Spleen (tissue), 11 donors: ENCODE data around the gene PTPRK. TPM values are rescaled to one million over a fixed set of nuclear protein-coding genes. Genes with fewer than 3 reads are reported as not detected.

Experiments used
- DNase-seq: peaks from one replicate; pipeline ENCODE4 v3.0.0-alpha.2; 2020
- H3K27ac ChIP-seq, 8 donors: fragments of 200-600 bp; sonication (generic) in 7 of 8; 1 replicate in 4 of 8; 2 replicates in 4 of 8; pipeline versions ENCODE4 v1.5.0 to v1.8.0; 2016 to 2021; ENCODE audit warnings: inconsistent platforms in 4 of 8, mild to moderate bottlenecking in 4 of 8, moderate library complexity in 1 of 8
- H3K27me3 ChIP-seq, 7 donors: fragments of 200-600 bp; sonication (generic) in 6 of 7; replicated peaks in 1 of 7; 1 replicate in 4 of 7; 2 replicates in 3 of 7; pipeline versions ENCODE4 v1.5.0 to v1.8.0; 2016 to 2021; ENCODE audit warnings: inconsistent platforms in 3 of 7, mild to moderate bottlenecking in 1 of 7
- H3K36me3 ChIP-seq, 6 donors: fragments of 200-600 bp; sonication (generic) in 5 of 6; 1 replicate in 4 of 6; 2 replicates in 2 of 6; pipeline versions ENCODE4 v1.5.0 to v1.8.0; 2016 to 2021; ENCODE audit warnings: inconsistent platforms in 2 of 6
- H3K4me1 ChIP-seq, 6 donors: fragments of 200-600 bp; sonication (generic) in 5 of 6; 1 replicate in 3 of 6; 2 replicates in 3 of 6; pipeline versions ENCODE4 v1.5.0 to v1.8.0; 2016 to 2021; ENCODE audit warnings: inconsistent platforms in 3 of 6
- H3K4me3 ChIP-seq, 8 donors: fragments of 200-600 bp; sonication (generic) in 7 of 8; 1 replicate in 4 of 8; 2 replicates in 4 of 8; pipeline versions ENCODE4 v1.5.0 to v1.8.0; 2016 to 2021; ENCODE audit warnings: inconsistent platforms in 4 of 8, mild to moderate bottlenecking in 4 of 8, moderate library complexity in 2 of 8
- H3K9me3 ChIP-seq, 8 donors: fragments of 200-600 bp; sonication (generic) in 7 of 8; 1 replicate in 4 of 8; 2 replicates in 4 of 8; pipeline versions ENCODE4 v1.5.0 to v1.8.0; 2016 to 2021; ENCODE audit warnings: inconsistent platforms in 4 of 8
- CTCF ChIP-seq, 11 experiments: fragments of 200-600 bp in 7 of 11; fragments of 450-650 bp in 4 of 11; sonication (generic) in 4 of 11; IDR thresholded peaks in 8 of 11; conservative IDR thresholded peaks in 3 of 11; 1 replicate in 7 of 11; 2 replicates in 4 of 11; pipeline versions ENCODE4 v1.4.0 to v1.8.0; 2016 to 2021; ENCODE audit warnings: antibody characterized with exemption in 11 of 11, inconsistent platforms in 4 of 11, mild to moderate bottlenecking in 1 of 11
- POLR2A ChIP-seq, 3 donors: fragments of 450-650 bp; IDR thresholded peaks; one replicate each; pipeline ENCODE4 v1.5.1; 2017; ENCODE audit warnings: antibody characterized with exemption in 3 of 3, mild to moderate bottlenecking in 1 of 3
- POLR2AphosphoS5 ChIP-seq, 3 donors: sonication (generic); formaldehyde crosslinking; IDR thresholded peaks; one replicate each; pipeline ENCODE4 v1.5.1; 2017; ENCODE audit warnings: antibody characterized with exemption in 3 of 3
- WGBS, 5 donors: extraction: QIAGEN DNeasy Blood & Tissue Kit in 3 of 5; methylation state at CpG; one replicate each; pipeline versions ENCODE4 v1.1.5 to v1.1.7; 2013 to 2018; 5-methylcytosine and 5-hydroxymethylcytosine counted together
- intact Hi-C: fragments of 100-400 bp; cut with DNase I; formaldehyde crosslinking; loops from one replicate; pipeline ENCODE4 v1.15.0; 2023; ENCODE audit warnings: low total_unique reads
- polyA plus RNA-seq, 3 donors: library from polyadenylated mRNA; stranded (reverse); fragments of 200-250 nt; gene quantifications; one replicate each; pipeline ENCODE4 v1.2.1, GENCODE V29; 2013
- total RNA-seq, 7 donors: library from RNA; depleted of rRNA in 3 of 7; stranded (reverse); fragments of >200 nt in 3 of 7; fragmentation: NEBNext Ultra II Directional in 4 of 7; extraction: Animal tissue kit (Norgen Biotek cat#: 25700) in 4 of 7; gene quantifications; one replicate each; pipeline versions ENCODE4 v1.1.0 to v1.2.1, GENCODE V29; 2016 to 2021
- donor health status: healthy with polysubstance abuse.
- donor health status: DM: no; HTN: no; CAD: no; lungs with moderate emphysema.
- donor health status: DM: no; HTN: no; CAD: no.
- donor health status: Bipolar disorder and iron deficiency.
- donor health status: healthy.
- donor health status: DM: no; HTN: no; CAD: no.
- donor health status: DM: yes; HTN: yes; CAD: no.

Gene PTPRK
- total and polyA plus RNA-seq, 10 donors, result 3.3 to 67.8 (median 34.0) TPM

- Histone ChIP-seq H3K9me3 (no peaks in the 10 kb centered on the region), H3K27ac (no peak overlapping the region), H3K4me1 (no peaks in the 10 kb centered on the region), H3K27me3 (no peaks in the 10 kb centered on the region), H3K4me3 (no peak overlapping the region), H3K36me3 (no peaks in the 10 kb centered on the region)
- WGBS, 5 donors, result 77 to 91% (median 83%) methylated on average over 3 of the region's 3 CpGs
- TF ChIP-seq CTCF (IDR thresholded peaks at IDR 0.05 in 8 of 11, conservative IDR thresholded peaks at IDR 0.05 in 3 of 11), result no peak
- TF ChIP-seq POLR2A (IDR thresholded peaks at IDR 0.05), result no peak
- TF ChIP-seq POLR2AphosphoS5 (IDR thresholded peaks at IDR 0.05), result no peak
- intact Hi-C loops, result no loop called here
- DNase-seq, result no peak
These were observed 64.4 kb downstream of the PTPRK start for GRCh38 chr6:128455959-128456358.

- intact Hi-C loops, result no loop called here
- no peak for TF ChIP-seq POLR2AphosphoS5 (IDR thresholded peaks at IDR 0.05)
- no peak for TF ChIP-seq CTCF (IDR thresholded peaks at IDR 0.05 in 8 of 11, conservative IDR thresholded peaks at IDR 0.05 in 3 of 11)
- TF ChIP-seq POLR2A (IDR thresholded peaks at IDR 0.05), result no peak
- Histone ChIP-seq H3K27me3 (no peaks in the 10 kb centered on the region), H3K36me3 (no peaks in the 10 kb centered on the region), H3K4me3 (no peak overlapping the region), H3K4me1 (no peaks in the 10 kb centered on the region), H3K9me3 (no peaks in the 10 kb centered on the region), H3K27ac (no peak overlapping the region)
- no peak for DNase-seq
- 80 to 89% (median 89%) methylated on average over 2 of the region's 2 CpGs for WGBS, 5 donors
These were observed 67.7 kb downstream of the PTPRK start for GRCh38 chr6:128452713-128453112.

- no peaks in the 10 kb centered on the region for H3K36me3 ChIP-seq
- intact Hi-C loops, result no loop called here
- TF ChIP-seq CTCF (IDR thresholded peaks at IDR 0.05 in 8 of 11, conservative IDR thresholded peaks at IDR 0.05 in 3 of 11) (no peak), POLR2A (IDR thresholded peaks at IDR 0.05) (no peak), POLR2AphosphoS5 (IDR thresholded peaks at IDR 0.05) (no peak)
- no peak overlapping the region for H3K27ac ChIP-seq
- H3K4me3 ChIP-seq, result no peak overlapping the region
- no peaks in the 10 kb centered on the region for H3K4me1 ChIP-seq
- no peak for DNase-seq
- 88 to 94% (median 92%) methylated on average over 3 of the region's 3 CpGs for WGBS, 5 donors
- H3K9me3 ChIP-seq, result no peaks in the 10 kb centered on the region
- H3K27me3 ChIP-seq, result no peaks in the 10 kb centered on the region
These were observed 73.9 kb downstream of the PTPRK start for GRCh38 chr6:128446497-128446896.

- H3K27ac ChIP-seq, result no peak overlapping the region
- WGBS, 5 donors, result 85 to 91% (median 86%) methylated on average over 3 of the region's 3 CpGs
These were observed 76.8 kb downstream of the PTPRK start for GRCh38 chr6:128443553-128443952.

More at GRCh38 chr6:128443553-128443952, 76.8 kb downstream of the PTPRK start:
- no peak for DNase-seq
- Histone ChIP-seq H3K27me3 (no peaks in the 10 kb centered on the region), H3K4me1 (no peaks in the 10 kb centered on the region), H3K36me3 (no peaks in the 10 kb centered on the region), H3K4me3 (no peak overlapping the region), H3K9me3 (no peaks in the 10 kb centered on the region)
- no peak for TF ChIP-seq POLR2AphosphoS5 (IDR thresholded peaks at IDR 0.05)
- no peak for TF ChIP-seq POLR2A (IDR thresholded peaks at IDR 0.05)
- no peak for TF ChIP-seq CTCF (IDR thresholded peaks at IDR 0.05 in 8 of 11, conservative IDR thresholded peaks at IDR 0.05 in 3 of 11)
- intact Hi-C loops, result no loop called here
